ENCODE measurements around the gene TNFRSF8. TPM values are rescaled to one million over a fixed set of nuclear protein-coding genes. Genes with fewer than 3 reads are reported as not detected.

The TNFRSF8 gene
- 0.26 TPM for total RNA-seq
- 1.5 TPM for polyA plus RNA-seq

- Histone ChIP-seq H3K4me1 (ENCODE audit: insufficient read depth) (no peaks in the 10 kb centered on the region), H3K27ac (ENCODE audit: low read depth) (no peak within 1 kb of the TSS), H3K36me3 (ENCODE audit: insufficient read depth) (no peaks in the 10 kb centered on the region), H3K4me3 (ENCODE audit: low read depth, low read length) (no peak within 1 kb of the TSS)
- WGBS: 2% methylated on average over 72 of the region's 72 CpGs
- no peak for DNase-seq (ENCODE audit: extremely low spot score)
Measured at GRCh38 chr1:12063141-12064072, at the start of gene TNFRSF8. Gene TNFRSF8, plus strand, starts transcription at chr1:12063303. Its CDS starts 296 bp downstream, at chr1:12063599.

GRCh38 chr1:12014141-12014991 lies 48.7 kb upstream of the TNFRSF8 start:
- no peaks in the 10 kb centered on the region for H3K4me1 ChIP-seq (ENCODE audit: insufficient read depth)
- H3K4me3 ChIP-seq (ENCODE audit: low read depth, low read length): no peak overlapping the region
- DNase-seq (ENCODE audit: extremely low spot score): no peak
- no peak overlapping the region for H3K27ac ChIP-seq (ENCODE audit: low read depth)
- peaks cover 7% of the 10 kb centered on the region for H3K36me3 ChIP-seq (ENCODE audit: insufficient read depth)
- WGBS: 77% methylated on average over 16 of the region's 16 CpGs

- H3K27ac ChIP-seq (ENCODE audit: low read depth): no peak overlapping the region
- 89% methylated on average over 10 of the region's 10 CpGs for WGBS
- DNase-seq (ENCODE audit: extremely low spot score): no peak
- peaks cover 7% of the 10 kb centered on the region for H3K36me3 ChIP-seq (ENCODE audit: insufficient read depth)
- no peak overlapping the region for H3K4me3 ChIP-seq (ENCODE audit: low read depth, low read length)
- H3K4me1 ChIP-seq (ENCODE audit: insufficient read depth): no peaks in the 10 kb centered on the region
Measured at GRCh38 chr1:12015001-12015491, 48.1 kb upstream of the TNFRSF8 start.

GRCh38 chr1:12015499-12015898 lies 47.6 kb upstream of the TNFRSF8 start:
- Histone ChIP-seq H3K4me3 (ENCODE audit: low read depth, low read length) (no peak overlapping the region), H3K36me3 (ENCODE audit: insufficient read depth) (peaks cover 5% of the 10 kb centered on the region), H3K4me1 (ENCODE audit: insufficient read depth) (no peaks in the 10 kb centered on the region), H3K27ac (ENCODE audit: low read depth) (no peak overlapping the region)
- WGBS: 92% methylated on average over 9 of the region's 9 CpGs
- no peak for DNase-seq (ENCODE audit: extremely low spot score)

- Histone ChIP-seq H3K27ac (ENCODE audit: low read depth) (no peak overlapping the region), H3K4me1 (ENCODE audit: insufficient read depth) (no peaks in the 10 kb centered on the region), H3K36me3 (ENCODE audit: insufficient read depth) (peaks cover 5% of the 10 kb centered on the region), H3K4me3 (ENCODE audit: low read depth, low read length) (no peak overlapping the region)
- WGBS: 95% methylated on average over 3 of the region's 3 CpGs
- no peak for DNase-seq (ENCODE audit: extremely low spot score)
Measured at GRCh38 chr1:12016182-12016581, 46.9 kb upstream of the TNFRSF8 start.

- H3K27ac ChIP-seq (ENCODE audit: low read depth): no peak overlapping the region
- 11% methylated on average over 12 of the region's 12 CpGs for WGBS
- peak overlapping the region; percentile 78 for H3K4me3 ChIP-seq (ENCODE audit: low read depth, low read length)
- no peaks in the 10 kb centered on the region for H3K4me1 ChIP-seq (ENCODE audit: insufficient read depth)
- no peak for DNase-seq (ENCODE audit: extremely low spot score)
- no peaks in the 10 kb centered on the region for H3K36me3 ChIP-seq (ENCODE audit: insufficient read depth)
Measured at GRCh38 chr1:12019858-12020509, 43.1 kb upstream of the TNFRSF8 start.

GRCh38 chr1:12021616-12022015 lies 41.5 kb upstream of the TNFRSF8 start:
- WGBS: 92% methylated on average over 9 of the region's 9 CpGs

GRCh38 chr1:12022036-12022435 lies 41.1 kb upstream of the TNFRSF8 start:
- Histone ChIP-seq H3K4me3 (ENCODE audit: low read depth, low read length) (no peak overlapping the region), H3K36me3 (ENCODE audit: insufficient read depth) (no peaks in the 10 kb centered on the region), H3K27ac (ENCODE audit: low read depth) (no peak overlapping the region), H3K4me1 (ENCODE audit: insufficient read depth) (no peaks in the 10 kb centered on the region)
- WGBS: 93% methylated on average over 14 of the region's 14 CpGs
- DNase-seq (ENCODE audit: extremely low spot score): no peak

More at GRCh38 chr1:12021616-12022015, 41.5 kb upstream of the TNFRSF8 start:
- Histone ChIP-seq H3K36me3 (ENCODE audit: insufficient read depth) (no peaks in the 10 kb centered on the region), H3K27ac (ENCODE audit: low read depth) (no peak overlapping the region), H3K4me1 (ENCODE audit: insufficient read depth) (no peaks in the 10 kb centered on the region), H3K4me3 (ENCODE audit: low read depth, low read length) (no peak overlapping the region)
- no peak for DNase-seq (ENCODE audit: extremely low spot score)

- WGBS: 85% methylated on average over 10 of the region's 10 CpGs
- Histone ChIP-seq H3K36me3 (ENCODE audit: insufficient read depth) (no peaks in the 10 kb centered on the region), H3K4me1 (ENCODE audit: insufficient read depth) (no peaks in the 10 kb centered on the region), H3K4me3 (ENCODE audit: low read depth, low read length) (no peak overlapping the region), H3K27ac (ENCODE audit: low read depth) (no peak overlapping the region)
- DNase-seq (ENCODE audit: extremely low spot score): no peak
Measured at GRCh38 chr1:12026586-12026985, 36.5 kb upstream of the TNFRSF8 start.

GRCh38 chr1:12028248-12028647 lies 34.9 kb upstream of the TNFRSF8 start:
- H3K36me3 ChIP-seq (ENCODE audit: insufficient read depth): no peaks in the 10 kb centered on the region
- no peak overlapping the region for H3K4me3 ChIP-seq (ENCODE audit: low read depth, low read length)
- no peak overlapping the region for H3K27ac ChIP-seq (ENCODE audit: low read depth)
- WGBS: 93% methylated on average over 8 of the region's 8 CpGs
- DNase-seq (ENCODE audit: extremely low spot score): no peak
- no peaks in the 10 kb centered on the region for H3K4me1 ChIP-seq (ENCODE audit: insufficient read depth)

GRCh38 chr1:12028957-12029511 lies 34.1 kb upstream of the TNFRSF8 start:
- 97% methylated on average over 19 of the region's 19 CpGs for WGBS
- Histone ChIP-seq H3K27ac (ENCODE audit: low read depth) (no peak overlapping the region), H3K4me3 (ENCODE audit: low read depth, low read length) (no peak overlapping the region), H3K36me3 (ENCODE audit: insufficient read depth) (no peaks in the 10 kb centered on the region), H3K4me1 (ENCODE audit: insufficient read depth) (no peaks in the 10 kb centered on the region)
- DNase-seq (ENCODE audit: extremely low spot score): no peak

- Histone ChIP-seq H3K36me3 (ENCODE audit: insufficient read depth) (no peaks in the 10 kb centered on the region), H3K27ac (ENCODE audit: low read depth) (no peak overlapping the region), H3K4me1 (ENCODE audit: insufficient read depth) (no peaks in the 10 kb centered on the region), H3K4me3 (ENCODE audit: low read depth, low read length) (no peak overlapping the region)
- 90% methylated on average over 32 of the region's 32 CpGs for WGBS
- DNase-seq (ENCODE audit: extremely low spot score): no peak
Measured at GRCh38 chr1:12029720-12030339, 33.3 kb upstream of the TNFRSF8 start.

Measured in urinary bladder (tissue), 4 donors.